NCI-H2107 treated with DMSO at 0.1 percent for 48 hours (cell line): ENCODE results near the gene MRTFA.

ENCODE experiments used
- DNase-seq: peaks from one replicate; lab custom pipeline; 2025; ENCODE audit not compliant: unreplicated experiment; lab: John Stamatoyannopoulos, UW

The MRTFA gene

GRCh38 chr22:40366068-40366467 is 270.5 kb downstream of the MRTFA start:
- DNase-seq, result no peak

- no peak for DNase-seq
Observed at GRCh38 chr22:40364431-40364830, 272.1 kb downstream of the MRTFA start.

- no peak for DNase-seq
Observed at GRCh38 chr22:40363059-40363458, 273.5 kb downstream of the MRTFA start.

- DNase-seq, result no peak
Observed at GRCh38 chr22:40361100-40361499, 275.4 kb downstream of the MRTFA start.
